ENCODE results near the gene RAB6B. TPM values are rescaled to one million over a fixed set of nuclear protein-coding genes. Genes with fewer than 3 reads are reported as not detected.

RAB6B gene
- total and polyA plus RNA-seq, 2 of the 8 experiments (the other 6 are each of a cell fraction or from before 2014, with no cell fraction given), result 7.9 to 15.6 TPM

- no peak for TF ChIP-seq EZH2 (IDR thresholded peaks at IDR 0.05; ENCODE audit: low read depth, low read length, severe bottlenecking)
- TF ChIP-seq KDM4A (IDR thresholded peaks at IDR 0.05; ENCODE audit: low read depth, low read length, severe bottlenecking), result no peak
- TF ChIP-seq CHD1 (IDR thresholded peaks at IDR 0.05; ENCODE audit: low read depth, low read length), result no peak
- no peak for TF ChIP-seq EP300 (IDR thresholded peaks at IDR 0.05; ENCODE audit: borderline replicate concordance in 1 of 2, low read depth in 2 of 2, low read length in 2 of 2)
Measured at GRCh38 chr3:133943639-133944141, 48.0 kb upstream of the RAB6B start (continued).

Data from H1 (cell line).